Measurements from ENCODE around the gene NUDT3. TPM values are rescaled to one million over a fixed set of nuclear protein-coding genes. Genes with fewer than 3 reads are reported as not detected.
"Not testable (repeated sequence)": the region's sequence is repeated elsewhere in the genome, so short reads cannot be mapped to it uniquely, and the experiment has no call there.

Gene NUDT3
- total RNA-seq, 2 donors from 2014 or later: 28.9 to 30.8 TPM

GRCh38 chr6:34267746-34268145 lies 124.7 kb downstream of the NUDT3 start:
- Histone ChIP-seq H3K4me1 (replicated peaks) (no peaks in the 10 kb centered on the region), H3K36me3 (no peaks in the 10 kb centered on the region), H3K4me3 (no peak overlapping the region), H3K27me3 (replicated peaks; ENCODE audit: insufficient read depth) (no peaks in the 10 kb centered on the region), H3K27ac (no peak overlapping the region), H3K9me3 (no peaks in the 10 kb centered on the region)
- no peak for DNase-seq (ENCODE audit: low spot score)
- TF ChIP-seq POLR2A (IDR thresholded peaks at IDR 0.05): no peak
- TF ChIP-seq CTCF (IDR thresholded peaks at IDR 0.05): no peak
- TF ChIP-seq POLR2AphosphoS5 (IDR thresholded peaks at IDR 0.05): no peak
- intact Hi-C loops (cut with DNase I): no loop called here
- WGBS: 93% methylated on average over 2 of the region's 2 CpGs

GRCh38 chr6:34263484-34263883 lies 129.0 kb downstream of the NUDT3 start:
- DNase-seq (ENCODE audit: low spot score); intact Hi-C loops (cut with DNase I); H3K4me1 ChIP-seq (replicated peaks); H3K9me3 ChIP-seq; H3K4me3 ChIP-seq; H3K36me3 ChIP-seq; H3K27ac ChIP-seq; H3K27me3 ChIP-seq (replicated peaks; ENCODE audit: insufficient read depth): not testable (repeated sequence)
- WGBS: 89% methylated on average over 23 of the region's 23 CpGs

- no peak for DNase-seq (ENCODE audit: low spot score)
Observed at GRCh38 chr6:34260576-34261267, 131.7 kb downstream of the NUDT3 start.

GRCh38 chr6:34259529-34260069 lies 132.9 kb downstream of the NUDT3 start:
- Histone ChIP-seq H3K4me1 (replicated peaks) (no peaks in the 10 kb centered on the region), H3K36me3 (no peaks in the 10 kb centered on the region), H3K9me3 (no peaks in the 10 kb centered on the region), H3K27me3 (replicated peaks; ENCODE audit: insufficient read depth) (no peaks in the 10 kb centered on the region), H3K27ac (no peak overlapping the region), H3K4me3 (no peak overlapping the region)
- intact Hi-C loops (cut with DNase I): no loop called here
- no peak for DNase-seq (ENCODE audit: low spot score)
- TF ChIP-seq POLR2AphosphoS5 (IDR thresholded peaks at IDR 0.05) (no peak), POLR2A (IDR thresholded peaks at IDR 0.05) (no peak), CTCF (IDR thresholded peaks at IDR 0.05) (no peak)
- WGBS: 92% methylated on average over 6 of the region's 6 CpGs

More at GRCh38 chr6:34260576-34261267, 131.7 kb downstream of the NUDT3 start:
- Histone ChIP-seq H3K4me1 (replicated peaks) (no peaks in the 10 kb centered on the region), H3K9me3 (no peaks in the 10 kb centered on the region), H3K4me3 (no peak overlapping the region), H3K27me3 (replicated peaks; ENCODE audit: insufficient read depth) (no peaks in the 10 kb centered on the region), H3K36me3 (no peaks in the 10 kb centered on the region), H3K27ac (no peak overlapping the region)
- WGBS: 72% methylated on average over 17 of the region's 17 CpGs
- intact Hi-C loops (cut with DNase I): no loop called here
- TF ChIP-seq CTCF (IDR thresholded peaks at IDR 0.05) (no peak), POLR2A (IDR thresholded peaks at IDR 0.05) (no peak), POLR2AphosphoS5 (IDR thresholded peaks at IDR 0.05) (no peak)

GRCh38 chr6:34252395-34252794 lies 140.1 kb downstream of the NUDT3 start:
- H3K4me1 ChIP-seq (replicated peaks); H3K36me3 ChIP-seq; intact Hi-C loops (cut with DNase I); H3K9me3 ChIP-seq; H3K4me3 ChIP-seq; DNase-seq (ENCODE audit: low spot score); H3K27me3 ChIP-seq (replicated peaks; ENCODE audit: insufficient read depth); H3K27ac ChIP-seq: not testable (repeated sequence)
- WGBS: 28% methylated on average over 2 of the region's 2 CpGs
